GM23338 (cell line): Measurements from ENCODE around the gene PSMG1. TPM values are rescaled to one million over a fixed set of nuclear protein-coding genes. Genes with fewer than 3 reads are reported as not detected.

ENCODE experiments used
- CREB1 ChIP-seq: fragments of 250-450 bp; sonication (Bioruptor Pico); IDR thresholded peaks from 2 replicates; pipeline ENCODE4 v1.5.0; 2020; ENCODE audit warnings: low read depth, mild to moderate bottlenecking, moderate library complexity
- ETS1 ChIP-seq: IDR thresholded peaks from 2 replicates; pipeline ENCODE4 v1.6.1; 2016; ENCODE audit warnings: antibody characterized with exemption
- EZH2 ChIP-seq: fragments of 200-600 bp; sonication (generic); IDR thresholded peaks from one replicate; pipeline ENCODE4 v1.8.0; 2017; ENCODE audit warnings: antibody characterized with exemption, mild to moderate bottlenecking, low read depth; ENCODE audit not compliant: unreplicated experiment
- EZH2phosphoT487 ChIP-seq: fragments of 200-600 bp; sonication (generic); IDR thresholded peaks from one replicate; pipeline ENCODE4 v1.8.1; 2018; ENCODE audit warnings: antibody characterized with exemption; ENCODE audit not compliant: unreplicated experiment
- NANOG ChIP-seq: IDR thresholded peaks from 2 replicates; pipeline ENCODE4 v1.6.1; 2016; ENCODE audit warnings: antibody characterized with exemption, borderline replicate concordance
- POLR2AphosphoS5 ChIP-seq: IDR thresholded peaks from 2 replicates; pipeline ENCODE4 v1.6.1; 2016; ENCODE audit warnings: antibody characterized with exemption, low read depth
- STAT1 ChIP-seq: IDR thresholded peaks from one replicate; pipeline ENCODE4 v1.6.1; 2016; ENCODE audit warnings: antibody characterized with exemption; ENCODE audit not compliant: unreplicated experiment
- ZNF114 ChIP-seq: fragments of 250-450 bp; sonication (Bioruptor Pico); IDR thresholded peaks from 2 replicates; pipeline ENCODE4 v1.5.0; 2020; ENCODE audit warnings: mild to moderate bottlenecking, moderate library complexity
- ZNF331 ChIP-seq: fragments of 250-450 bp; sonication (Bioruptor Pico); IDR thresholded peaks from 2 replicates; pipeline ENCODE4 v1.5.0; 2020; ENCODE audit warnings: low read depth, mild to moderate bottlenecking, moderate library complexity
- ZNF462 ChIP-seq: fragments of 250-450 bp; sonication (Bioruptor Pico); IDR thresholded peaks from 2 replicates; pipeline ENCODE4 v1.5.0; 2020; ENCODE audit warnings: mild to moderate bottlenecking, moderate library complexity
- polyA plus RNA-seq: library from polyadenylated mRNA; unstranded; fragments of >200 nt; fragmentation: Nextera tagmentation; extraction: Ambion mirVana; gene quantifications from 2 replicates; pipeline ENCODE4 v1.2.1, GENCODE V29; 2016
- total RNA-seq: library from RNA; depleted of rRNA; stranded (reverse); fragments of >200 nt; shearing (Covaris generic); gene quantifications from 2 replicates; pipeline ENCODE4 v1.2.3, GENCODE V29; 2014

Gene PSMG1
- total and polyA plus RNA-seq, 2 experiments from 2014 or later = 78.4 to 158 TPM

- TF ChIP-seq ZNF462 (CRISPR knock-in tag) (no peak), ZNF114 (CRISPR knock-in tag) (no peak), ZNF331 (CRISPR knock-in tag) (no peak), NANOG (no peak), STAT1 (no peak), EZH2 (no peak), ETS1 (no peak), EZH2phosphoT487 (no peak), POLR2AphosphoS5 (no peak), CREB1 (no peak)
These were observed 10.1 kb upstream of the PSMG1 start (continued) for GRCh38 chr21:39193380-39193779.
